Fibroblast of skin of scalp (primary cell): ENCODE data around the gene OR2T34. TPM values are rescaled to one million over a fixed set of nuclear protein-coding genes. Genes with fewer than 3 reads are reported as not detected.
"Not testable (repeated sequence)": the region's sequence is repeated elsewhere in the genome, so short reads cannot be mapped to it uniquely, and the experiment has no call there.

ENCODE experiments used
- DNase-seq: peaks from one replicate; pipeline ENCODE4 v3.0.0-alpha.2; 2013
- polyA plus RNA-seq, 2 experiments: library from polyadenylated mRNA; unstranded; fragments of 120-200 nt; gene quantifications; one replicate each; pipeline ENCODE4 v1.2.1, GENCODE V29; 2013; ENCODE audit not compliant: insufficient read length in 2 of 2

OR2T34 gene
- polyA plus RNA-seq (2013, experiment 1 of 2; ENCODE audit: insufficient read length), result not detected
- not detected for polyA plus RNA-seq (2013, experiment 2 of 2; ENCODE audit: insufficient read length)

- not testable (repeated sequence) for DNase-seq
Measured at GRCh38 chr1:248574657-248575056, at the start of gene OR2T34. Gene OR2T34 (minus strand): TSS chr1:248574757. CDS start chr1:248574757, 0 bp downstream.

GRCh38 chr1:248622570-248623001 is 48.0 kb upstream of the OR2T34 start:
- peak; percentile 15 for DNase-seq

GRCh38 chr1:248621770-248622169 is 47.2 kb upstream of the OR2T34 start:
- no peak for DNase-seq

- peak; percentile 9 for DNase-seq
Measured at GRCh38 chr1:248618878-248619277, 44.3 kb upstream of the OR2T34 start.

GRCh38 chr1:248618119-248618518 is 43.6 kb upstream of the OR2T34 start:
- DNase-seq, result no peak

GRCh38 chr1:248613742-248614141 is 39.2 kb upstream of the OR2T34 start:
- no peak for DNase-seq

- DNase-seq, result no peak
Measured at GRCh38 chr1:248611883-248612414, 37.4 kb upstream of the OR2T34 start.

GRCh38 chr1:248610301-248610700 is 35.7 kb upstream of the OR2T34 start:
- DNase-seq, result no peak

- DNase-seq, result no peak
Measured at GRCh38 chr1:248599396-248599795, 24.8 kb upstream of the OR2T34 start.

- no peak for DNase-seq
Measured at GRCh38 chr1:248597589-248597988, 23.0 kb upstream of the OR2T34 start, which contains the start of gene OR2T10. Gene OR2T10 (minus strand): TSS chr1:248597700. CDS start chr1:248593768, 3,932 bp downstream.

- no peak for DNase-seq
Measured at GRCh38 chr1:248596615-248597014, 22.1 kb upstream of the OR2T34 start.

GRCh38 chr1:248593226-248593625 is 18.7 kb upstream of the OR2T34 start:
- DNase-seq, result no peak

GRCh38 chr1:248592655-248593054 is 18.1 kb upstream of the OR2T34 start:
- DNase-seq, result no peak

- DNase-seq, result no peak
Measured at GRCh38 chr1:248590055-248590454, 15.5 kb upstream of the OR2T34 start.

GRCh38 chr1:248589334-248589733 is 14.8 kb upstream of the OR2T34 start:
- DNase-seq, result no peak

- no peak for DNase-seq
Measured at GRCh38 chr1:248585266-248585665, 10.7 kb upstream of the OR2T34 start.

- no peak for DNase-seq
Measured at GRCh38 chr1:248576260-248576980, 1.9 kb upstream of the OR2T34 start.

- DNase-seq, result not testable (repeated sequence)
Measured at GRCh38 chr1:248573856-248574255, 701 bp downstream of the OR2T34 start.

GRCh38 chr1:248572049-248572448 is 2.5 kb downstream of the OR2T34 start:
- DNase-seq, result not testable (repeated sequence)

- DNase-seq, result not testable (repeated sequence)
Measured at GRCh38 chr1:248570811-248571210, 3.7 kb downstream of the OR2T34 start.

GRCh38 chr1:248569049-248569448 is 5.5 kb downstream of the OR2T34 start:
- DNase-seq, result not testable (repeated sequence)

- DNase-seq, result not testable (repeated sequence)
Measured at GRCh38 chr1:248565530-248566373, 8.8 kb downstream of the OR2T34 start.

GRCh38 chr1:248562672-248563071 is 11.9 kb downstream of the OR2T34 start, which contains the start of gene OR2T29:
Gene OR2T29 (minus strand): TSS chr1:248562772. CDS start chr1:248559491, 3,281 bp downstream.
- DNase-seq, result not testable (repeated sequence)
